HepG2 (cell line): Measurements from ENCODE around the gene NOXO1. TPM values are rescaled to one million over a fixed set of nuclear protein-coding genes. Genes with fewer than 3 reads are reported as not detected.
A peak's percentile ranks its signal among the peaks of the same experiment; 100 is the strongest.

Source experiments
- ATAC-seq: fragments of 200-7000 bp; cut with Tn5 transposase; 3 replicates; pipeline ENCODE4 v1.9.1; 2020; ENCODE audit warnings: mild to moderate bottlenecking, moderate library complexity
- BruUV-seq: library from RNA; stranded (reverse); fragments of 400-500 nt; replicated peaks from 2 replicates; lab custom pipeline; 2021; lab: Mats Ljungman, UMichigan
- CTCF ChIA-PET: fragments of 300-600 bp; formaldehyde crosslinking; extraction: SDS; loops from one replicate; lab custom pipeline; 2021; ENCODE audit warnings: low total read pairs, inconsistent platforms, low intra/inter-chr PET ratio; lab: Yijun Ruan, JAX
- POLR2A ChIA-PET: fragments of 350-600 bp; sonication (Branson Sonifier 250); formaldehyde crosslinking; loops from one replicate; lab custom pipeline; 2020; ENCODE audit warnings: antibody characterized with exemption, inconsistent platforms; lab: Yijun Ruan, JAX
- DNase-seq: peaks from one replicate; pipeline ENCODE4 v3.0.0-alpha.2; 2015; ENCODE audit warnings: low spot score
- FAIRE-seq: peaks from 3 replicates; lab custom pipeline; 2011; peaks lifted over from hg19 to GRCh38; lab: Jason Lieb, UNC
- H2AFZ ChIP-seq: one replicate; pipeline ENCODE4 v1.6.1; 2011; ENCODE audit warnings: low read length, inconsistent platforms
- H3K27ac ChIP-seq: fragments of 300-600 bp; 3 replicates; pipeline ENCODE4 v1.8.0; 2011; ENCODE audit warnings: mixed run types, mild to moderate bottlenecking, mixed read lengths, low read length, inconsistent platforms; ENCODE audit not compliant: insufficient read depth; ENCODE audit errors: extremely low read length
- H3K27me3 ChIP-seq, 2 experiments: fragments of 200-600 bp in 1 of 2; 2 replicates in 1 of 2; 3 replicates in 1 of 2; pipeline versions ENCODE4 v1.6.0 to v1.8.0; 2011; ENCODE audit warnings: low read length in 2 of 2, mild to moderate bottlenecking in 2 of 2, moderate library complexity in 2 of 2, inconsistent platforms in 1 of 2; ENCODE audit not compliant: insufficient read depth in 2 of 2, control insufficient read depth in 1 of 2
- H3K36me3 ChIP-seq, 2 experiments: fragments of 200-600 bp in 1 of 2; replicated peaks in 1 of 2; 2 replicates in 1 of 2; 3 replicates in 1 of 2; pipeline versions ENCODE4 v1.5.1 to v1.8.0; 2011; ENCODE audit warnings: low read length in 2 of 2, inconsistent platforms in 1 of 2; ENCODE audit not compliant: insufficient read depth in 2 of 2, control insufficient read depth in 1 of 2
- H3K4me1 ChIP-seq: 2 replicates; pipeline ENCODE4 v1.5.1; 2012; ENCODE audit warnings: low read length, inconsistent platforms; ENCODE audit not compliant: insufficient read depth
- H3K4me2 ChIP-seq: 2 replicates; pipeline ENCODE4 v1.6.0; 2011; ENCODE audit warnings: low read depth, low read length, inconsistent platforms
- H3K4me3 ChIP-seq, 3 experiments: fragments of 200-600 bp in 1 of 3; sonication (generic), shearing (Covaris generic) in 1 of 3; replicated peaks in 1 of 3; 2 replicates each; pipeline ENCODE4 v1.5.1; 2011 to 2016; ENCODE audit warnings: low read length in 3 of 3, inconsistent platforms in 2 of 3, low read depth in 2 of 3, mild to moderate bottlenecking in 2 of 3, control low read depth in 1 of 3, mixed read lengths in 1 of 3; ENCODE audit not compliant: insufficient read depth in 1 of 3
- H3K79me2 ChIP-seq: one replicate; pipeline ENCODE4 v1.6.1; 2011; ENCODE audit warnings: low read length, inconsistent platforms; ENCODE audit not compliant: insufficient read depth
- H3K9ac ChIP-seq: 2 replicates; pipeline ENCODE4 v1.6.0; 2011; ENCODE audit warnings: mild to moderate bottlenecking, low read depth, low read length, inconsistent platforms; ENCODE audit not compliant: insufficient read depth
- H3K9me3 ChIP-seq: 2 replicates; pipeline ENCODE4 v1.5.1; 2012; ENCODE audit warnings: mild to moderate bottlenecking, low read length
- H4K20me1 ChIP-seq: 2 replicates; pipeline ENCODE4 v1.6.0; 2011; ENCODE audit warnings: inconsistent platforms, mild to moderate bottlenecking, low read length, moderate library complexity; ENCODE audit not compliant: insufficient read depth
- ARNT2 ChIP-seq: sonication (generic); formaldehyde crosslinking; IDR thresholded peaks from 2 replicates; pipeline ENCODE4 v1.8.0; 2022; ENCODE audit warnings: mild to moderate bottlenecking, low read depth, missing genetic modification reagents, moderate library complexity
- GTF2F1 ChIP-seq: fragments of 150-350 bp; IDR thresholded peaks from 2 replicates; pipeline ENCODE4 v1.6.1; 2014; ENCODE audit warnings: low read length
- KDM5A ChIP-seq: fragments of 200-600 bp; sonication (generic); IDR thresholded peaks from 2 replicates; pipeline ENCODE4 v1.7.0; 2018; ENCODE audit warnings: antibody characterized with exemption, mild to moderate bottlenecking, low read length, borderline replicate concordance
- KMT2A ChIP-seq: sonication (generic); formaldehyde crosslinking; IDR thresholded peaks from 2 replicates; pipeline ENCODE4 v1.4.0; 2020; ENCODE audit warnings: missing genetic modification reagents
- LCORL ChIP-seq, 2 experiments: fragments of 450-650 bp in 1 of 2; sonication (generic) in 1 of 2; formaldehyde crosslinking in 1 of 2; IDR thresholded peaks; 2 replicates each; pipeline versions ENCODE4 v1.5.0 to v1.6.1; 2017 to 2020; ENCODE audit warnings: antibody characterized with exemption in 1 of 2, missing genetic modification reagents in 1 of 2
- MEIS2 ChIP-seq: sonication (generic); formaldehyde crosslinking; IDR thresholded peaks from 2 replicates; pipeline ENCODE4 v1.9.0; 2021; ENCODE audit warnings: mild to moderate bottlenecking, missing genetic modification reagents
- NR2F1 ChIP-seq, 2 experiments: fragments of 450-650 bp in 1 of 2; formaldehyde crosslinking in 1 of 2; IDR thresholded peaks; 2 replicates each; pipeline versions ENCODE4 v1.5.0 to v1.6.1; 2016 to 2020; ENCODE audit warnings: mild to moderate bottlenecking in 1 of 2, missing compliant biosample characterization in 1 of 2, missing genetic modification reagents in 1 of 2, moderate library complexity in 1 of 2
- SUZ12 ChIP-seq: fragments of 150-350 bp; IDR thresholded peaks from 2 replicates; pipeline ENCODE4 v1.6.1; 2014; ENCODE audit warnings: low read depth, low read length
- ZNF44 ChIP-seq: sonication (generic); formaldehyde crosslinking; IDR thresholded peaks from 2 replicates; pipeline ENCODE4 v1.5.1; 2020; ENCODE audit warnings: mild to moderate bottlenecking, missing genetic modification reagents
- ZNF557 ChIP-seq: sonication (generic); formaldehyde crosslinking; IDR thresholded peaks from 2 replicates; pipeline ENCODE4 v1.4.0; 2020; ENCODE audit warnings: missing genetic modification reagents
- ZNF574 ChIP-seq: sonication (generic); formaldehyde crosslinking; IDR thresholded peaks from 2 replicates; pipeline ENCODE4 v1.4.0; 2020; ENCODE audit warnings: missing genetic modification reagents
- ZSCAN25 ChIP-seq: sonication (generic); formaldehyde crosslinking; IDR thresholded peaks from 2 replicates; pipeline ENCODE4 v1.8.0; 2022; ENCODE audit warnings: mild to moderate bottlenecking, missing genetic modification reagents
- WGBS: methylation state at CpG from one replicate; pipeline ENCODE4 v1.1.6; 2017; ENCODE audit warnings: low lambda C conversion rate; 5-methylcytosine and 5-hydroxymethylcytosine counted together
- in situ Hi-C: cut with HindIII; loops from 2 replicates; pipeline ENCODE4 v1.10.0; 2017; ENCODE audit warnings: low pct_unique_long_range_greater_than_20kb; ENCODE audit not compliant: extremely low pct_ligation_motif_present
- intact Hi-C: fragments of 100-400 bp; cut with micrococcal nuclease; formaldehyde crosslinking; loops from one replicate; pipeline ENCODE4 v1.10.0; 2022; ENCODE audit not compliant: unreplicated experiment
- polyA plus RNA-seq, 8 experiments: library from polyadenylated mRNA; depleted of rRNA in 3 of 8; stranded (reverse) in 7 of 8; unstranded in 1 of 8; fragments of >200 nt; fragmentation: Illumina TruSeq in 4 of 8; extraction: Trizol in 4 of 8; gene quantifications; 2 replicates each; pipeline versions ENCODE4 v1.2.1 to v1.2.3, GENCODE V29; 2011 to 2016; ENCODE audit warnings: low read depth in 4 of 8, missing spikeins in 1 of 8, mixed read lengths in 1 of 8; ENCODE audit not compliant: insufficient read depth in 1 of 8
- total RNA-seq, 5 experiments: library from RNA; depleted of rRNA; stranded (reverse); fragments of >200 nt; fragmentation: Illumina TruSeq; extraction: Trizol; gene quantifications; 2 replicates each; pipeline ENCODE4 v1.2.3, GENCODE V29; 2016; ENCODE audit warnings: low read depth in 1 of 5
- TF ChIP-seq, protein P1 (sequence below): sonication (generic); formaldehyde crosslinking; IDR thresholded peaks from 2 replicates; pipeline ENCODE4 v1.5.1; 2020; ENCODE audit warnings: missing genetic modification reagents, mild to moderate bottlenecking, borderline replicate concordance
- TF ChIP-seq, protein P2 (sequence below): sonication (generic); formaldehyde crosslinking; IDR thresholded peaks from 2 replicates; pipeline ENCODE4 v1.4.0; 2020; ENCODE audit warnings: missing genetic modification reagents

The NOXO1 gene
- total and polyA plus RNA-seq, 2 of the 13 experiments (the other 11 are each of a cell fraction or from before 2014, with no cell fraction given): 0.69 to 1.4 TPM

DNA sequence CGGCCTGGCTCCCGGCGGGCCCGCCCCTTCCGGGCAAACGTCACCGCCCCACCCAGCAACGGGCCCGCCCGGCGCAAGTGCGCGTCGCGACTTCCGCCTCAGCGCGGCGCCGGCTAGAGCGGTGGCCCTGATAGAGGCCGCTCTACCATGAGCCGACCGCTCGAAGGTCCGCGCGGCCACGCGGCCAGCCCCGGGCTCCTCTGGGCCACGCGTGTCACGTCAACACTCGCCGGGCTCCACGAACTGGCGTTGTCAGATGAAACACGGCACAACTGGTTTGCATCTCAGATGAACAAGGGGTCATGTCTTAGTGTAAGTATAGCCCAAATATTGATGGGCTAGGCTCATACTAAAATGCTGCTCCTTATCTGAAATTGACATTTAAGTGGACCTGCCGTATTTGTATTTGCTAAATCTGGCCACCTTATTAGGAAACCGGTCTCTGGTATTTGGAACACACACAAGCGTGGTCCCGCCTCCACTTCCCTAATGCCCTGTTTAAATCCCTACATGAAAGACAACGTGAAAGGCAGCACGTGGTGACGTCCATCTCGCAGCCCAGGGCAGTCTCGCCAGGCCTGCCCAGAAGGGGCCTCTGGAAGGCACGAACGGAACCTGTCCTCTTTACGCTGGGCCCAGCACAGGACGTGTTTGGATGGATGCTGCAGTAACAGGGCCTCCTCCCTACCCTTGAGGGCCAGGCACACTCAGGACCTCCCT, 28.7 kb upstream of the NOXO1 start, which contains the start of gene ZNF598 (continued):
- TF ChIP-seq, protein P1, sequence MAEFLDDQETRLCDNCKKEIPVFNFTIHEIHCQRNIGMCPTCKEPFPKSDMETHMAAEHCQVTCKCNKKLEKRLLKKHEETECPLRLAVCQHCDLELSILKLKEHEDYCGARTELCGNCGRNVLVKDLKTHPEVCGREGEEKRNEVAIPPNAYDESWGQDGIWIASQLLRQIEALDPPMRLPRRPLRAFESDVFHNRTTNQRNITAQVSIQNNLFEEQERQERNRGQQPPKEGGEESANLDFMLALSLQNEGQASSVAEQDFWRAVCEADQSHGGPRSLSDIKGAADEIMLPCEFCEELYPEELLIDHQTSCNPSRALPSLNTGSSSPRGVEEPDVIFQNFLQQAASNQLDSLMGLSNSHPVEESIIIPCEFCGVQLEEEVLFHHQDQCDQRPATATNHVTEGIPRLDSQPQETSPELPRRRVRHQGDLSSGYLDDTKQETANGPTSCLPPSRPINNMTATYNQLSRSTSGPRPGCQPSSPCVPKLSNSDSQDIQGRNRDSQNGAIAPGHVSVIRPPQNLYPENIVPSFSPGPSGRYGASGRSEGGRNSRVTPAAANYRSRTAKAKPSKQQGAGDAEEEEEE (CRISPR knock-in tag): no peak
- TF ChIP-seq NR2F1 (CRISPR knock-in tag; IDR thresholded peaks at IDR 0.05) (no peak), ZNF574 (peak; percentile 99)

DNA sequence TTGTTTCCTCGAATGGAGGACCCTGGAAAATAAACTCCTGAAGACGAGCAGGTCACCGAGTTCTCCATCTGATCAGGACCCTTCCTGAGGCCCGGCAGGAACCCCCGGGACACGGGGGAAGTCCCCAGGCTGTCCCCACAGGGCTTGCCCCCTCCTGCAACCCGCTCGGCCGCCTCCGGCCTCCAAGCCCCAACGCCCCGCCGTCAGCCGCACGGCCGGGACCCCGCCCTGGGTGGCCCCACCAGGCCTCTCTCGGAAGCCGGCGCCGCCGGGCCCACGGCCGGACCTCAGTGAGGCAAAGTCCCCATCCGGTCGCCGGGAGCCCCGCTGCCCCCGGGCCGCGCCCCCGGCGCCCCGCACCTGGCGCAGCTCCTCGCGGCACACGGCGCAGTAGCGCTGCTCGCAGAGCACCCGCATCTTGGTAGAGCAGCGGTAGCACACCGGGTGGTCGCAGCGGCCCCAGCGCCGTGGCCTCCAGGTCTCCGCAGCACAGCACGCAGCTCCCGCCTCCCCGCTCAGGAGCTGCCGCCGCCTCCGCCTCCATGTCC, 28.0 kb upstream of the NOXO1 start:
- DNase-seq (no peak), FAIRE-seq (no peak), ATAC-seq (peak; percentile 6)
- Histone ChIP-seq H3K4me3 (peak overlapping the region; percentile 76 to 81 (median 79)), H3K4me1 (peaks cover 69% of the 10 kb centered on the region), H3K9ac (peak overlapping the region; percentile 93), H2AFZ (no peak overlapping the region), H4K20me1 (peaks cover 13% of the 10 kb centered on the region; the same call in 1 of the 2 replicates), H3K27ac (peak overlapping the region; percentile 78), H3K36me3 (no peaks in the 10 kb centered on the region; a peak in 1 of 5 replicates), H3K9me3 (no peaks in the 10 kb centered on the region), H3K4me2 (peak overlapping the region; percentile 83), H3K27me3 (no peaks in the 10 kb centered on the region), H3K79me2 (peaks cover 49% of the 10 kb centered on the region)
- ChIA-PET POLR2A (interaction anchor here (0.6 to 2.1 kb wide), 17 partner anchors 9 to 241 kb away, joined by 3 to 16 read pairs (median 4); partner anchors contain the start of genes GFER, NHERF2, NPW and RPS2), CTCF (interaction anchor here (1.4 kb wide), 1 partner anchor 131 kb away, joined by 4 read pairs; no protein-coding TSS in a partner anchor)
- intact Hi-C loops (no loop called here), in situ Hi-C loops (no loop called here)
- WGBS: 0% methylated on average over 14 of the region's 55 CpGs
- BruUV-seq: no TSS peak
- TF ChIP-seq LCORL (IDR thresholded peaks at IDR 0.05) (no peak), LCORL (CRISPR knock-in tag; IDR thresholded peaks at IDR 0.05) (0 out of 2 replicates have a peak, but pooled peaks have one; percentile 9), ZSCAN25 (CRISPR knock-in tag) (peak; percentile 61; the same call in 1 of the 2 replicates), MEIS2 (0 out of 2 replicates have a peak, but pooled peaks have one; percentile 33), ARNT2 (CRISPR knock-in tag) (0 out of 2 replicates have a peak, but pooled peaks have one; percentile 14), KMT2A (CRISPR knock-in tag) (peak; percentile 9; the same call in 1 of the 2 replicates), KDM5A (0 out of 2 replicates have a peak, but pooled peaks have one; percentile 13), ZNF44 (CRISPR knock-in tag) (no peak), ZNF557 (no peak), GTF2F1 (no peak), SUZ12 (no peak)
- TF ChIP-seq, protein P2, sequence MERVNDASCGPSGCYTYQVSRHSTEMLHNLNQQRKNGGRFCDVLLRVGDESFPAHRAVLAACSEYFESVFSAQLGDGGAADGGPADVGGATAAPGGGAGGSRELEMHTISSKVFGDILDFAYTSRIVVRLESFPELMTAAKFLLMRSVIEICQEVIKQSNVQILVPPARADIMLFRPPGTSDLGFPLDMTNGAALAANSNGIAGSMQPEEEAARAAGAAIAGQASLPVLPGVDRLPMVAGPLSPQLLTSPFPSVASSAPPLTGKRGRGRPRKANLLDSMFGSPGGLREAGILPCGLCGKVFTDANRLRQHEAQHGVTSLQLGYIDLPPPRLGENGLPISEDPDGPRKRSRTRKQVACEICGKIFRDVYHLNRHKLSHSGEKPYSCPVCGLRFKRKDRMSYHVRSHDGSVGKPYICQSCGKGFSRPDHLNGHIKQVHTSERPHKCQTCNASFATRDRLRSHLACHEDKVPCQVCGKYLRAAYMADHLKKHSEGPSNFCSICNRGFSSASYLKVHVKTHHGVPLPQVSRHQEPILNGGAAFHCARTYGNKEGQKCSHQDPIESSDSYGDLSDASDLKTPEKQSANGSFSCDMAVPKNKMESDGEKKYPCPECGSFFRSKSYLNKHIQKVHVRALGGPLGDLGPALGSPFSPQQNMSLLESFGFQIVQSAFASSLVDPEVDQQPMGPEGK (CRISPR knock-in tag): no peak
